G401 (cell line): Measurements from ENCODE around the gene MPND. TPM values are rescaled to one million over a fixed set of nuclear protein-coding genes. Genes with fewer than 3 reads are reported as not detected.
A peak's percentile ranks its signal among the peaks of the same experiment; 100 is the strongest.
"Not testable (repeated sequence)": the region's sequence is repeated elsewhere in the genome, so short reads cannot be mapped to it uniquely, and the experiment has no call there.

ENCODE experiments used
- DNase-seq: peaks from one replicate; pipeline ENCODE4 v3.0.0-alpha.2; 2015; ENCODE audit warnings: low spot score
- in situ Hi-C: cut with HindIII; loops from 2 replicates; pipeline ENCODE4 v1.10.0; 2016; ENCODE audit warnings: low sequenced_read_pairs, mixed read lengths
- total RNA-seq: library from RNA; depleted of rRNA; stranded (reverse); fragments of >200 nt; shearing (Covaris generic); gene quantifications from 2 replicates; pipeline ENCODE4 v1.2.3, GENCODE V29; 2014

MPND gene
- total RNA-seq, 1 experiment from 2014 or later = 29.5 TPM

GRCh38 chr19:4318460-4318859 is 24.9 kb upstream of the MPND start:
- in situ Hi-C loops = no loop called here
- no peak for DNase-seq

GRCh38 chr19:4319067-4319718 is 24.2 kb upstream of the MPND start:
- in situ Hi-C loops = no loop called here
- no peak for DNase-seq

GRCh38 chr19:4320419-4320818 is 22.9 kb upstream of the MPND start:
- DNase-seq = no peak
- in situ Hi-C loops = no loop called here

- in situ Hi-C loops = no loop called here
- DNase-seq = no peak
Measured at GRCh38 chr19:4322942-4323665, 20.3 kb upstream of the MPND start.

GRCh38 chr19:4323692-4324091 is 19.7 kb upstream of the MPND start:
- no peak for DNase-seq
- in situ Hi-C loops = no loop called here

GRCh38 chr19:4324228-4324627 is 19.1 kb upstream of the MPND start:
- in situ Hi-C loops = no loop called here
- no peak for DNase-seq

- no peak for DNase-seq
- in situ Hi-C loops = no loop called here
Measured at GRCh38 chr19:4326215-4326836, 17.0 kb upstream of the MPND start.

GRCh38 chr19:4326837-4327251 is 16.5 kb upstream of the MPND start:
- in situ Hi-C loops = no loop called here
- DNase-seq = no peak

- DNase-seq = peak; percentile 79
- in situ Hi-C loops = no loop called here
Measured at GRCh38 chr19:4327252-4327876, 16.0 kb upstream of the MPND start.

- no peak for DNase-seq
- in situ Hi-C loops = no loop called here
Measured at GRCh38 chr19:4327877-4328242, 15.5 kb upstream of the MPND start.

GRCh38 chr19:4328243-4328990 is 14.9 kb upstream of the MPND start:
- DNase-seq = peak; percentile 99
- in situ Hi-C loops = no loop called here

GRCh38 chr19:4328991-4329681 is 14.2 kb upstream of the MPND start:
- peak; percentile 22 for DNase-seq

GRCh38 chr19:4329858-4330257 is 13.5 kb upstream of the MPND start:
- DNase-seq = no peak
- in situ Hi-C loops = no loop called here

More at GRCh38 chr19:4328991-4329681, 14.2 kb upstream of the MPND start:
- in situ Hi-C loops = not testable (repeated sequence)

- no peak for DNase-seq
- in situ Hi-C loops = no loop called here
Measured at GRCh38 chr19:4334929-4335570, 8.3 kb upstream of the MPND start.

GRCh38 chr19:4337906-4338440 is 5.4 kb upstream of the MPND start:
- in situ Hi-C loops = no loop called here
- DNase-seq = no peak

- no peak for DNase-seq
- in situ Hi-C loops = no loop called here
Measured at GRCh38 chr19:4338441-4339355, 4.7 kb upstream of the MPND start, which contains the start of gene STAP2. TSS of gene STAP2 (minus strand) at chr19:4338827. CDS start at chr19:4338753, 74 bp downstream.

GRCh38 chr19:4342314-4342614 is 1.1 kb upstream of the MPND start:
- in situ Hi-C loops = no loop called here
- DNase-seq = no peak
